ENCODE results near the gene TC2N.

TC2N gene

GRCh38 chr14:91837076-91837475, 30.3 kb downstream of the TC2N start:
- Histone ChIP-seq H3K9ac (ENCODE audit: low read length) (no peak overlapping the region), H3K4me2 (ENCODE audit: low read length) (no peak overlapping the region), H3K4me3 (ENCODE audit: low read length) (no peak overlapping the region), H3K4me1 (ENCODE audit: low read length) (peaks cover 56% of the 10 kb centered on the region), H3K9me3 (ENCODE audit: insufficient read depth, low read length) (no peaks in the 10 kb centered on the region), H3K27me3 (ENCODE audit: low read depth, low read length) (no peaks in the 10 kb centered on the region), H3K27ac (ENCODE audit: low read length) (no peak overlapping the region), H2AFZ (ENCODE audit: low read depth, low read length) (no peak overlapping the region), H3K79me2 (ENCODE audit: low read length) (no peaks in the 10 kb centered on the region), H4K20me1 (ENCODE audit: insufficient read depth, low read length) (no peaks in the 10 kb centered on the region), H3K36me3 (replicated peaks; ENCODE audit: low read depth, low read length) (peaks cover 4% of the 10 kb centered on the region)
- no peak for TF ChIP-seq CTCF (IDR thresholded peaks at IDR 0.05; ENCODE audit: low read depth, low read length)
- TF ChIP-seq EZH2phosphoT487 (IDR thresholded peaks at IDR 0.05; ENCODE audit: low read depth), result no peak

GRCh38 chr14:91835920-91836843, 31.2 kb downstream of the TC2N start:
- Histone ChIP-seq H3K9me3 (ENCODE audit: insufficient read depth, low read length) (no peaks in the 10 kb centered on the region), H3K79me2 (ENCODE audit: low read length) (no peaks in the 10 kb centered on the region), H3K36me3 (replicated peaks; ENCODE audit: low read depth, low read length) (peaks cover 4% of the 10 kb centered on the region), H3K4me1 (ENCODE audit: low read length) (peaks cover 55% of the 10 kb centered on the region), H3K9ac (ENCODE audit: low read length) (no peak overlapping the region), H4K20me1 (ENCODE audit: insufficient read depth, low read length) (no peaks in the 10 kb centered on the region), H3K4me3 (ENCODE audit: low read length) (no peak overlapping the region), H2AFZ (ENCODE audit: low read depth, low read length) (no peak overlapping the region), H3K27me3 (ENCODE audit: low read depth, low read length) (no peaks in the 10 kb centered on the region), H3K4me2 (ENCODE audit: low read length) (no peak overlapping the region), H3K27ac (ENCODE audit: low read length) (no peak overlapping the region)
- TF ChIP-seq CTCF (IDR thresholded peaks at IDR 0.05; ENCODE audit: low read depth, low read length) (no peak), EZH2phosphoT487 (IDR thresholded peaks at IDR 0.05; ENCODE audit: low read depth) (no peak)

- Histone ChIP-seq H3K79me2 (ENCODE audit: low read length) (no peaks in the 10 kb centered on the region), H3K4me2 (ENCODE audit: low read length) (no peak overlapping the region), H4K20me1 (ENCODE audit: insufficient read depth, low read length) (no peaks in the 10 kb centered on the region), H2AFZ (ENCODE audit: low read depth, low read length) (no peak overlapping the region), H3K27ac (ENCODE audit: low read length) (no peak overlapping the region), H3K36me3 (replicated peaks; ENCODE audit: low read depth, low read length) (peaks cover 1% of the 10 kb centered on the region), H3K9me3 (ENCODE audit: insufficient read depth, low read length) (no peaks in the 10 kb centered on the region), H3K4me3 (ENCODE audit: low read length) (no peak overlapping the region), H3K4me1 (ENCODE audit: low read length) (peaks cover 55% of the 10 kb centered on the region), H3K9ac (ENCODE audit: low read length) (no peak overlapping the region), H3K27me3 (ENCODE audit: low read depth, low read length) (no peaks in the 10 kb centered on the region)
- TF ChIP-seq EZH2phosphoT487 (IDR thresholded peaks at IDR 0.05; ENCODE audit: low read depth), result no peak
- no peak for TF ChIP-seq CTCF (IDR thresholded peaks at IDR 0.05; ENCODE audit: low read depth, low read length)
Measured at GRCh38 chr14:91835197-91835919, 32.0 kb downstream of the TC2N start.

- peaks cover 55% of the 10 kb centered on the region for H3K4me1 ChIP-seq (ENCODE audit: low read length)
- peak overlapping the region; percentile 74 for H3K4me2 ChIP-seq (ENCODE audit: low read length)
- H3K27ac ChIP-seq (ENCODE audit: low read length), result peak overlapping the region; percentile 74
- H3K27me3 ChIP-seq (ENCODE audit: low read depth, low read length), result no peaks in the 10 kb centered on the region
- no peaks in the 10 kb centered on the region for H3K9me3 ChIP-seq (ENCODE audit: insufficient read depth, low read length)
- no peak overlapping the region for H2AFZ ChIP-seq (ENCODE audit: low read depth, low read length)
- H3K4me3 ChIP-seq (ENCODE audit: low read length), result peak overlapping the region; percentile 45
- no peaks in the 10 kb centered on the region for H4K20me1 ChIP-seq (ENCODE audit: insufficient read depth, low read length)
- TF ChIP-seq EZH2phosphoT487 (IDR thresholded peaks at IDR 0.05; ENCODE audit: low read depth) (no peak), CTCF (IDR thresholded peaks at IDR 0.05; ENCODE audit: low read depth, low read length) (no peak)
- H3K79me2 ChIP-seq (ENCODE audit: low read length), result no peaks in the 10 kb centered on the region
- H3K36me3 ChIP-seq (replicated peaks; ENCODE audit: low read depth, low read length), result no peaks in the 10 kb centered on the region
- peak overlapping the region; percentile 27; the same call in 1 of the 2 replicates for H3K9ac ChIP-seq (ENCODE audit: low read length)
Measured at GRCh38 chr14:91834571-91834970, 32.8 kb downstream of the TC2N start.

Data from OCI-LY3 (cell line).